Measurements from ENCODE around the gene AMBP. TPM values are rescaled to one million over a fixed set of nuclear protein-coding genes. Genes with fewer than 3 reads are reported as not detected.

AMBP gene
- total RNA-seq, 2 donors from 2014 or later: not detected

DNA sequence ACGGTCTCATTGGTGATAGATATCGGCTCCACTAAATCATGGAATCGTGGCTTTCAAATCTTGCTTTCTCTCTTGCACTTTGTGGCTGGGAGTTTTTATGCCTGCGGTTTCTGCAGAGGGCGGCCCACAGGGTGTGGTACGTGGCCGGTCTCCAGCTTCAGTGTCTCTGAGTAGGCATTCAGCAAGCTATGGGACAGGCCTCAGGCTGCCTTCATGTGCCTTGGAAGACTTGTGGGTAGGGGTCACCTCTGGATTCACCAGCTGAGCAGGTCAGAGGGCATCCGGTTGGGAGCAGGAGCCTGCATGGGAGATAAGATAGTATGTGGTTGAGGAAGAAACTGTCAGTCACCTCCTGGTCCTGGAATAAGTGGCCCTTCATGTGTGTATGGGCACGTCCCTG lies 47.7 kb downstream of the AMBP start:
- peak; percentile 53 for DNase-seq (ENCODE audit: low spot score)
- Histone ChIP-seq H3K27ac (no peak overlapping the region), H3K4me1 (no peaks in the 10 kb centered on the region), H3K4me3 (no peak overlapping the region), H3K9me3 (no peaks in the 10 kb centered on the region), H3K27me3 (no peaks in the 10 kb centered on the region), H3K36me3 (no peaks in the 10 kb centered on the region)
- TF ChIP-seq, protein P1, sequence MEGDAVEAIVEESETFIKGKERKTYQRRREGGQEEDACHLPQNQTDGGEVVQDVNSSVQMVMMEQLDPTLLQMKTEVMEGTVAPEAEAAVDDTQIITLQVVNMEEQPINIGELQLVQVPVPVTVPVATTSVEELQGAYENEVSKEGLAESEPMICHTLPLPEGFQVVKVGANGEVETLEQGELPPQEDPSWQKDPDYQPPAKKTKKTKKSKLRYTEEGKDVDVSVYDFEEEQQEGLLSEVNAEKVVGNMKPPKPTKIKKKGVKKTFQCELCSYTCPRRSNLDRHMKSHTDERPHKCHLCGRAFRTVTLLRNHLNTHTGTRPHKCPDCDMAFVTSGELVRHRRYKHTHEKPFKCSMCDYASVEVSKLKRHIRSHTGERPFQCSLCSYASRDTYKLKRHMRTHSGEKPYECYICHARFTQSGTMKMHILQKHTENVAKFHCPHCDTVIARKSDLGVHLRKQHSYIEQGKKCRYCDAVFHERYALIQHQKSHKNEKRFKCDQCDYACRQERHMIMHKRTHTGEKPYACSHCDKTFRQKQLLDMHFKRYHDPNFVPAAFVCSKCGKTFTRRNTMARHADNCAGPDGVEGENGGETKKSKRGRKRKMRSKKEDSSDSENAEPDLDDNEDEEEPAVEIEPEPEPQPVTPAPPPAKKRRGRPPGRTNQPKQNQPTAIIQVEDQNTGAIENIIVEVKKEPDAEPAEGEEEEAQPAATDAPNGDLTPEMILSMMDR (IDR thresholded peaks at IDR 0.05): no peak

- no peaks in the 10 kb centered on the region for H3K27me3 ChIP-seq
- no peaks in the 10 kb centered on the region for H3K9me3 ChIP-seq
- no peak for DNase-seq (ENCODE audit: low spot score)
- H3K4me3 ChIP-seq: no peak overlapping the region
- H3K36me3 ChIP-seq: no peaks in the 10 kb centered on the region
- no peak overlapping the region for H3K27ac ChIP-seq
- H3K4me1 ChIP-seq: no peaks in the 10 kb centered on the region
- TF ChIP-seq, protein P1 (IDR thresholded peaks at IDR 0.05): no peak
These were observed 48.6 kb downstream of the AMBP start for GRCh38 chr9:114029311-114030170.

GRCh38 chr9:114028646-114029045 lies 49.5 kb downstream of the AMBP start:
- Histone ChIP-seq H3K4me3 (no peak overlapping the region), H3K9me3 (peaks cover 0 to 8% of the 10 kb centered on the region in 2 donors), H3K27me3 (no peaks in the 10 kb centered on the region), H3K4me1 (no peaks in the 10 kb centered on the region), H3K27ac (no peak overlapping the region), H3K36me3 (no peaks in the 10 kb centered on the region)
- no peak for DNase-seq (ENCODE audit: low spot score)
- TF ChIP-seq, protein P1 (IDR thresholded peaks at IDR 0.05): no peak

- H3K4me3 ChIP-seq: no peak overlapping the region
- H3K4me1 ChIP-seq: no peaks in the 10 kb centered on the region
- H3K36me3 ChIP-seq: no peaks in the 10 kb centered on the region
- no peak for DNase-seq (ENCODE audit: low spot score)
- no peaks in the 10 kb centered on the region for H3K27me3 ChIP-seq
- peaks cover under 1 to 15% of the 10 kb centered on the region in 2 donors for H3K9me3 ChIP-seq
- no peak overlapping the region for H3K27ac ChIP-seq
- TF ChIP-seq, protein P1 (IDR thresholded peaks at IDR 0.05): no peak
These were observed 50.1 kb downstream of the AMBP start for GRCh38 chr9:114027863-114028465.

DNA sequence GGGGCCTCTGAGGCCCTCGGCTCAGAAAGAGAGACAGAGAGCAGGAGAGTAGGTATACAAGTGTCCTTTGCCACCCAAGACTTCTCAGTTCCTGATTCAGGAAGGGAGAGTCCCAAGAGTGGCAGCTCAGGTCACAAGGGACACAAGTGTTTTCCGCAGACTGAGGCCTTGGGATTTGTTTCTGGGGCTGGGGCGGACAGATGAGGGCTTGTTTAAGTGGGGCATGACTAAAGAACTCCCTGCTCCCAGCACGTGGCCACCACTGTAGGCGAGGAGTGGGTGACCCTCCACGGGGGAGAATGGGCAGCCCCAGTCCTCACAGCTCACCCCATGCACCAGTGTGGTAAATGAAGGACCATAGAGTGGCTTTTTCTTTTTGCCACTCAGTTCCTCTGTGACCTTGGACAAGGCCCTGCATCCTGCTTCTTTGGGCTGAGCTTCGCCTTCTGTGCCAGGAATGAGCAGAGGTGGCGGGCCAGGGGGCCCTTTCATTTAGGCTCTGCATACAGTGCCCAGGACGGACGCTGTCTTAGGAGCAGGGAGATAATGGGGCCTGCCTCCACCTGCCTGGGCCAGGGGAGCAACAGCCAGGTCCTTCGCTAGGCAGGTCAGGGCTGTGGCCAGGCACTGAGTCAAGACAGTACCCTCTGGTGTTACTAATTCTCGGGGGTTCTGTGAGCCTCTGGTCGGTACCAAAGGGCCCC lies 50.8 kb downstream of the AMBP start:
- H3K27me3 ChIP-seq: no peaks in the 10 kb centered on the region
- H3K36me3 ChIP-seq: no peaks in the 10 kb centered on the region
- peaks cover 5 to 21% of the 10 kb centered on the region in 2 donors for H3K9me3 ChIP-seq
- no peak for DNase-seq (ENCODE audit: low spot score)
- no peak overlapping the region for H3K4me3 ChIP-seq
- H3K27ac ChIP-seq: no peak overlapping the region
- no peaks in the 10 kb centered on the region for H3K4me1 ChIP-seq
- TF ChIP-seq, protein P1 (IDR thresholded peaks at IDR 0.05): no peak

All from right atrium auricular region (tissue), 2 donors.